ENCODE results near the gene ATG4C. TPM values are rescaled to one million over a fixed set of nuclear protein-coding genes. Genes with fewer than 3 reads are reported as not detected.

Gene ATG4C
- total and polyA plus RNA-seq, 12 donors, result 2.1 to 16.1 (median 8.4) TPM

- Histone ChIP-seq H3K27me3 (no peaks in the 10 kb centered on the region), H3K4me3 (no peak overlapping the region), H3K9me3 (replicated peaks in 1 of 3) (no peaks in the 10 kb centered on the region), H3K4me1 (replicated peaks in 1 of 2) (no peaks in the 10 kb centered on the region), H3K27ac (no peak overlapping the region), H3K36me3 (replicated peaks in 1 of 2) (no peaks in the 10 kb centered on the region)
- 38 to 60% (median 45%) methylated on average over 3 of the region's 3 CpGs for WGBS, 4 donors
- TF ChIP-seq, protein P1, sequence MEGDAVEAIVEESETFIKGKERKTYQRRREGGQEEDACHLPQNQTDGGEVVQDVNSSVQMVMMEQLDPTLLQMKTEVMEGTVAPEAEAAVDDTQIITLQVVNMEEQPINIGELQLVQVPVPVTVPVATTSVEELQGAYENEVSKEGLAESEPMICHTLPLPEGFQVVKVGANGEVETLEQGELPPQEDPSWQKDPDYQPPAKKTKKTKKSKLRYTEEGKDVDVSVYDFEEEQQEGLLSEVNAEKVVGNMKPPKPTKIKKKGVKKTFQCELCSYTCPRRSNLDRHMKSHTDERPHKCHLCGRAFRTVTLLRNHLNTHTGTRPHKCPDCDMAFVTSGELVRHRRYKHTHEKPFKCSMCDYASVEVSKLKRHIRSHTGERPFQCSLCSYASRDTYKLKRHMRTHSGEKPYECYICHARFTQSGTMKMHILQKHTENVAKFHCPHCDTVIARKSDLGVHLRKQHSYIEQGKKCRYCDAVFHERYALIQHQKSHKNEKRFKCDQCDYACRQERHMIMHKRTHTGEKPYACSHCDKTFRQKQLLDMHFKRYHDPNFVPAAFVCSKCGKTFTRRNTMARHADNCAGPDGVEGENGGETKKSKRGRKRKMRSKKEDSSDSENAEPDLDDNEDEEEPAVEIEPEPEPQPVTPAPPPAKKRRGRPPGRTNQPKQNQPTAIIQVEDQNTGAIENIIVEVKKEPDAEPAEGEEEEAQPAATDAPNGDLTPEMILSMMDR (IDR thresholded peaks at IDR 0.05), result no peak
- TF ChIP-seq POLR2A (IDR thresholded peaks at IDR 0.05), result no peak
- no peak for DNase-seq
- intact Hi-C loops (cut with DNase I), result loop anchor here (5.0 to 10.0 kb wide), 3 partner anchors 210 to 238 kb away; no protein-coding TSS in a partner anchor
Measured at GRCh38 chr1:62744611-62745577, 39.0 kb upstream of the ATG4C start.

- intact Hi-C loops (cut with DNase I), result loop anchor here (5.0 to 10.0 kb wide), 3 partner anchors 211 to 239 kb away; no protein-coding TSS in a partner anchor
- Histone ChIP-seq H3K36me3 (replicated peaks in 1 of 2) (no peaks in the 10 kb centered on the region), H3K4me3 (no peak overlapping the region), H3K27me3 (no peaks in the 10 kb centered on the region), H3K27ac (no peak overlapping the region), H3K4me1 (replicated peaks in 1 of 2) (no peaks in the 10 kb centered on the region), H3K9me3 (replicated peaks in 1 of 3) (no peaks in the 10 kb centered on the region)
- WGBS, 4 donors, result 50 to 58% (median 53%) methylated on average over 12 of the region's 12 CpGs
- DNase-seq, result no peak
- TF ChIP-seq POLR2A (IDR thresholded peaks at IDR 0.05), result no peak
- TF ChIP-seq, protein P1 (IDR thresholded peaks at IDR 0.05), result peak; percentile 23 to 75 (median 66)
Measured at GRCh38 chr1:62746086-62746808, 37.7 kb upstream of the ATG4C start.

GRCh38 chr1:62746809-62747138 lies 37.2 kb upstream of the ATG4C start:
- H3K27ac ChIP-seq, result no peak overlapping the region
- no peak for DNase-seq
- H3K36me3 ChIP-seq (replicated peaks in 1 of 2), result no peaks in the 10 kb centered on the region
- H3K4me1 ChIP-seq (replicated peaks in 1 of 2), result no peaks in the 10 kb centered on the region
- no peaks in the 10 kb centered on the region for H3K27me3 ChIP-seq
- 55 to 59% (median 57%) methylated on average over 3 of the region's 3 CpGs for WGBS, 4 donors
- intact Hi-C loops (cut with DNase I), result loop anchor here (5.0 to 10.0 kb wide), 3 partner anchors 212 to 239 kb away; no protein-coding TSS in a partner anchor
- no peak for TF ChIP-seq POLR2A (IDR thresholded peaks at IDR 0.05)
- TF ChIP-seq, protein P1 (IDR thresholded peaks at IDR 0.05), result no peak
- H3K4me3 ChIP-seq, result no peak overlapping the region
- H3K9me3 ChIP-seq (replicated peaks in 1 of 3), result no peaks in the 10 kb centered on the region

Measured in adrenal gland (tissue), 12 donors.